Left kidney (tissue), 2 donors: Measurements from ENCODE around the gene OOSP3. TPM values are rescaled to one million over a fixed set of nuclear protein-coding genes. Genes with fewer than 3 reads are reported as not detected.
"Not testable (repeated sequence)": the region's sequence is repeated elsewhere in the genome, so short reads cannot be mapped to it uniquely, and the experiment has no call there.

Experiments used
- DNase-seq: peaks from one replicate; pipeline ENCODE4 v3.0.0-alpha.2; 2013
- polyA plus RNA-seq: library from polyadenylated mRNA; unstranded; fragments of 120-200 nt; gene quantifications from one replicate; pipeline ENCODE4 v1.2.1, GENCODE V29; 2013; ENCODE audit not compliant: insufficient read length

The OOSP3 gene
- polyA plus RNA-seq, 1 donor = not detected

DNA sequence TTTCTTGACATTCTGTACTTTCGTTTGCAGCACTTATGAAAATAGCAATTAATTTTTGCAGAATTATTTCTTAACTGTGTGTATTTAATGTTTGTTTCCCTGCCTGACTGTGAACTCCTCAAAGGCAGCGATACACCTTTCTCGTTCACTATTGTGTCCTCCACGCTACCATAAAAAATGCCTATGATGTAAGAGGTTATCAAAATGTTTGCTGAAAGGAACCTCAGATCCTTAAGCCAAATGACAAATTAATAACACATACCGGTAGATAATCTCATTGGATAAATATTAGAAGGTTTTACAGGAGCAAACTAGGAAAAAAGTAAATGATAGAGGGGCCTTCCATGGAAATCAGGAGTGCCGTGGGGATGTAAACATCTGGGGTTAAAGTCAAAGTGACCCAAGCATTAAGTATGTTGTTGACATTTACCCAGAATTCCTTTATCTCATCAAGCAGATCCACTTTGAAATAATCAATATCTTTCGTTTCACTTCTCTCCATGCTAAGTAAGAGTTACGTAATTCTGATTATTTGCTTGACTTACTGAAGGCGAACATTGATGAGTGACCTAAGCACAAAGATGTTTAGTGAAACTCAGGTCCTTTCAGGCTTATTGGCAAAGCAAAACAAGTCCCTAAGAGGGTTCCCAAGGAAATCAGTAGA lies 2.6 kb upstream of the OOSP3 start:
- DNase-seq = no peak

DNA sequence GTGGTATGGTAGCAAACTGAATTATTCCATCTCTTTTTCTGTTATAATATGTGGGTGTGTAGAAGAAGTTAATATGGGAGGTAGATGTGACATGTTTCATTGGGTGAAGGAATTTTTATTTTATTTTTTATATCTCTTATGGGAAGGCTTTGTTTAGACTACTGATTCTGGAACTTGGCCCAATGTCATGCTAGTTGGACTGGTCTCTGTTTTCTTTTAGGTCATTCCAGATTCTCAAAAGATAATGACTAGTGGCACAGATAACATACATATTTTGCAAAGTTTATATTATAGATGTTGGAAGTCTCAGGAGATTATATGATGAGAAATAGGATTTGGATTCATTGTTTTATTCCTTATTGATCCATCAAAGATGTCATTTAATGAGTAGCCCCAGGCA lies 1.3 kb upstream of the OOSP3 start:
- DNase-seq = no peak

DNA sequence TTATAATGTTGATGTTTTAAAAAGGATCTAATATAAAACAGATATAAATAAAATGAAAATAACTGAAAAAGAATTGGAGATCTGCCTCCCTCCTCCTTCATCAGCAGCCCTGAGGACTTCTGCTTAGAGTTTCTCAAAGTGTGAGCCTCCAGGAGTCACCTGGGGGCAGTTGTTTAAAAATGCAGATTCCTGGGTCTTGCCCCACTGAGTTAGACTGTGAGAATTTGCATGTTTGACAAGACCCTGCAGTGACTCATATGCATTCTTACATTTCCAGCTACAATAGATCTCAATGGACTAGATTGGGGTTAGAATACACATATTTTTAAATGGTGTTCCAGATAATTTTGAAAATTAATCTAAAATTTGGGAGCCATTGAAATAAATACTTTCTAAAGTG lies 798 bp upstream of the OOSP3 start:
- DNase-seq = no peak

GRCh38 chr11:59879567-59879966 lies 985 bp downstream of the OOSP3 start:
- no peak for DNase-seq

- DNase-seq = no peak
Measured at GRCh38 chr11:59883597-59883996, 5.0 kb downstream of the OOSP3 start.

- DNase-seq = not testable (repeated sequence)
Measured at GRCh38 chr11:59887156-59887555, 8.6 kb downstream of the OOSP3 start.

DNA sequence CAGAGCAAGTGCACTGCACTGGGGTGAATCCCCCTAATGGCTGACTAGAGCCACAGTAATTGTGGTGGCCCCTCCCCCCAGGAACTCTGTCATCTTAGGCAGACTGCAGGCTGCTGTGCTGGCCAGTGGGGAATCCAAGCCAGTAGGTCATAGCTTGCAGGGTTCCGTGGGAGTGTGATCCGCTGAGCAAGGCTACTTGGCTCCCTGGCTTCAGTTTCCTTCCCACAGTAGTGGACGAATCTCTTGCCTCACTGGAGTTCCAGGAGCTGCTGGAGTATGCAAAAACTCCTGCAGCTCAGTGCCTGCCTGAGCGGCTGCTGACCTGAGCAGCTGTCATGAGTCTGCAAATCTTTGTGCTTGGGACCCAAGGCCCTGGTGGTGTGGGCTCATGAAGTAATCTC lies 13.2 kb downstream of the OOSP3 start:
- no peak for DNase-seq

GRCh38 chr11:59894616-59895015 lies 16.0 kb downstream of the OOSP3 start:
- DNase-seq = no peak

- DNase-seq = no peak
Measured at GRCh38 chr11:59898046-59898445, 19.5 kb downstream of the OOSP3 start.

- no peak for DNase-seq
Measured at GRCh38 chr11:59898650-59899049, 20.1 kb downstream of the OOSP3 start.

DNA sequence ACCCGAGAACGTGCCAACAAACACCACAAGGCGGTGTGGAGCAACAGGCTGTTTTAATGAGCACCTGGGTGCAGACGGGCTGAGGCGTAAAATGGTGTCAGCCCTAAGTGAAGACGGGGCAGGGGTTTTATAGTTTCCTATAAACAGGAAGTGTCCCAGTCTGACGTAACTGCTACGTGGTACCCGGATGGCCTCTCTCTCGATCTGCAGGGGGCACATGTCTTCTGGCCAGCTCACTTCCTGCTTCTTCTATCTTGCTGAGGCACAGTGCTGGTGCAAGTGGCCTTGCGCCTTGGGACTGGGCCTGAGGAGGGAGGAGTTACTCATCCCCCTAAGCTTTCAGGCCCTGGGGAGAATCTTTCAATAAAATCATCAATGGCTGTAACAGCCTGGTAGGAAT lies 20.9 kb downstream of the OOSP3 start:
- no peak for DNase-seq

DNA sequence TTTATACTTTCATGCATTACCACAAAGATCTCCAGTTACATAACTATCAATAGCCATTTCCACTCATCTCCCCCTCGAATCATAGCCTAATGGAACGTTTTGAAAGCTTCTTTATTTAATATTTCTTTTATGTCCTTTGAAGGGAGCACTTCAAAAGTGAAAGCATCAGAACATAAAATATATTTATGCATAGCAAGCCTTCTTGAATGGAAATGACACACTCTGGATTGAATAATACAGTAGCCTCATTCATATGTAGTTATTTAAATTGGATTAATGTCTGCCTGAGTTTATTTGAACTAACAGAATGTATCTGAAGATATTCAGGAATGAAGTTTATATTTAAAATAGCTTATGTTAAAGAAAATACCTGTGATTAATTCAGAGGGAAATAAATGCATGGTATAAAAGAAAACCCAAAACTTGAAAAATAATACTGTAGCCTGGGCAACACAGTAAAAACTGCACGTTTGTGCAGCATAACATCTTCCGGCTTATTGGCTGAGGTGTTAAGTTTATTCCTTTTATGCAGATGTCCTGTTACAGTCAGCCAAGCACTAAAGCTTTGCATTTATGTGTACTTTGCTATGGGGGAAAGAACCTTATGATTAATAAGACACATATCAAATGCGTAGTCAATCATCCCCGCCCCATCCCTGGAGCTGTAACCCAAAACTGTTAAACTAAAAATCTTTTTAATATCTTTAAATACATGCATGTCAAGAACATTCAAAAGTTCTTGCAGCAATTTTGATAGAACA lies 22.0 kb downstream of the OOSP3 start:
- DNase-seq = no peak

- DNase-seq = no peak
Measured at GRCh38 chr11:59901306-59901705, 22.7 kb downstream of the OOSP3 start.

- not testable (repeated sequence) for DNase-seq
Measured at GRCh38 chr11:59903569-59903968, 25.0 kb downstream of the OOSP3 start.

DNA sequence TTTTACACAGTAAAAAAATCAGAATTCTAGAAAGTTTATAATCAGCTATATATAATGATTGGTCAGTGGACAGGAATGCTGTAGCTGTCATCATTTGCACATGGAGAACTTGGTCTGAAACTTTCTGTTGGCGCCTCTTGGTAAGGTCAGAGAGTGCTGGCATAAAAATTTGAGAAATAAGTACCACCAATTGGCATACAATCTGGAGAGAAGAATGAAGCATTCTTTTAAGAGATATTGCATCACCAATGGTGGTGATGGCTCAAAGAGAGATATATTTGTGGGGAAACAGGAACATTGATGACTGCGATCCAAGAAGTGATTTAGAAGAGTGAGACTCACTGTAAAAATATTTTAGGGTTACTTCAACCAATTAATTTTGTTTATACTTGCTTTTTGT lies 39.9 kb downstream of the OOSP3 start:
- no peak for DNase-seq

DNA sequence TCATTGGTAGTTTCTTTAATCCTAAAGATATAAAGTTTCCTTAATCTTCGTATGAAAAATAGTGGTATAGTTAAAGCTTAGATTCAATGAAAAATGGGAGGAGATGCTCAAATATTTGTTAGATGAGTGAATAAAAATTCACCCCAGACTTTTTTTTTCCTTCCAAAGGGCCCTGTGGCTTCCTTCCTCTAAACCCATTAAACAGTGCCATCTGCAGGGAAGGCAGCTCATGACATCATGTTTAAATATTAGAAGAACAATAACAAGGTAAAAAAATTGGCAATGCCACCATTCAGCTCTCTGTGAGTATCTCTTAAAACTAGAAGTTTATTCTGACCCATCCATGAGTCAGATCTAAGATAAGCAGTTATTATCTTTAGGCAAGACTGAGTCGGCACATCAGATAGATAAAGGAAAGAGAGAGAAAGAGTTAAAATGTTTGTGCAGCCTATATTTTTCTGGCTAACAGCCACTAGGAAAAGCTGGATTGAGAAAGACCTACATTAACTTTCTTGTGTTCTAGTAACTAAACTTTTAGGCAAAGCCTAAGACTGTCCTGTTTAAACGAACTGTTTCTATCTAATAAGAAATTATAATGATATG lies 40.5 kb downstream of the OOSP3 start:
- no peak for DNase-seq

- no peak for DNase-seq
Measured at GRCh38 chr11:59923813-59924212, 45.2 kb downstream of the OOSP3 start.

- DNase-seq = no peak
Measured at GRCh38 chr11:59931688-59932087, 53.1 kb downstream of the OOSP3 start.

GRCh38 chr11:59938132-59938531 lies 59.5 kb downstream of the OOSP3 start, which contains the start of gene OOSP1:
Gene OOSP1 (plus strand): TSS chr11:59938432. CDS start chr11:59938455, 23 bp downstream.
- DNase-seq = no peak

GRCh38 chr11:59938718-59939117 lies 60.1 kb downstream of the OOSP3 start:
- no peak for DNase-seq

DNA sequence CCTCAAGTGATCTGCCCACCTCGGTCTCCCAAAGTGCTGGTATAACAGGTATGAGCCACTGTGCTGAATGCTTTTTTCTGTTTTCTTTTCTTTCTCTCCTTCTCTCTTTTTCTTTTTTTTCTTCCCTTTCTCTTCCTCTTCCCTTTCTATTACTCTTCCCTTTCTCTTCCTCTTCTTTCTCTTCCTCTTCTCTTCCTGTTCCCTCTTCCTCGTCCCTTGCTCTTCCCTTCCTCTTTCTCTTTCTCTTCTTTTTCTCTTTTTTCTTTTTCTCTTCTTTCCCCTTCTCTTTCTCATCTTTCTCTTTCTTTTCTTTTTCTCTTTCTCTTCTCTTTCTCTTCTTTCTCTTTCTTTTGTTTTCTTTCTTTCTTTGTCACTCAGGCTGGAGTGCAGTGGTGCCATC lies 60.9 kb downstream of the OOSP3 start:
- DNase-seq = no peak

GRCh38 chr11:59941091-59941490 lies 62.5 kb downstream of the OOSP3 start:
- DNase-seq = no peak

DNA sequence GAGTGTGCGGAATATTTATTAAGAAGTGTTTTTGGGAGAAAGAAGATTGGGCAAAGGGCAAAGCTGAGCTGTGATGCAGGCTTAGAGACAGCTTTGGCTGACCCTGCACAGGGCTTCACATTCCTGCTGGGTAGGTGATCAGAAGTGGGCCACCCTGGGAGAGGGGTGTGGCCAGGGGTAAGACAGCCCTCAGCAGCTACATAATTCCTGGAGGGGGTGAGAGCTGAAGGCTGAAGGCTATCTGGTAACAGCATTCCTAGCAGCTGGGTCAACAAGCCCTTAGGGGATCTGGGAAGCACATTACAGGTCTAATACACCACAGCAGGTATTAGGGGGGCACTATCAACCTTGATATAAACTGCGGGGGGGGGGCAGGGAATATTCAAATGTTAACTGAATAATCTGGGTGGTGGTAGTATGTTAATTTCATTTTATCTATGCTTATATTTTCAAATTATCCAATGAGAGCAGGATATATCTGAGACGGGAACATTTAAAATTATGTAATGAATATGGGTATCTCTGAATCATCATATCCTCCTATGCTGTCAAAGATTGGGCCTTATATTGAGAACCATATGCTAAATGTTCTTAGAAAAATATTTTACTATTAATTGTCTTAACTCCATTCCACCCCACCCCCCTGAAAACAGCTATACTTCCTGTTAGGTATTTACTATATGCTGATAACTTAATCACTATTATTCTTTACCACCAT lies 65.6 kb downstream of the OOSP3 start:
- no peak for DNase-seq
